AML-193 (cell line): ENCODE measurements around the gene PNPLA3.

ENCODE experiments used
- DNase-seq, 2 experiments: peaks; one replicate each; lab custom pipeline; 2025; lab: John Stamatoyannopoulos, UW

The PNPLA3 gene

GRCh38 chr22:43923631-43924464 is at the start of gene PNPLA3:
TSS of gene PNPLA3 (plus strand) at chr22:43923805. CDS start at chr22:43923912, 107 bp downstream.
- DNase-seq, result peak; percentile 41 to 56

GRCh38 chr22:43876866-43877509 is 46.6 kb upstream of the PNPLA3 start:
- DNase-seq, result no peak

- DNase-seq, result no peak
These were observed 45.4 kb upstream of the PNPLA3 start for GRCh38 chr22:43878079-43878795.

GRCh38 chr22:43878831-43879550 is 44.6 kb upstream of the PNPLA3 start:
- no peak for DNase-seq

- DNase-seq, result no peak
These were observed 43.6 kb upstream of the PNPLA3 start for GRCh38 chr22:43879901-43880540.

- no peak for DNase-seq
These were observed 43.0 kb upstream of the PNPLA3 start for GRCh38 chr22:43880541-43880991.

- no peak for DNase-seq
These were observed 42.2 kb upstream of the PNPLA3 start for GRCh38 chr22:43881091-43882061.

GRCh38 chr22:43882122-43882767 is 41.4 kb upstream of the PNPLA3 start:
- no peak for DNase-seq

- DNase-seq, result peak; percentile 49 to 66
These were observed 40.5 kb upstream of the PNPLA3 start for GRCh38 chr22:43883012-43883661.

- DNase-seq, result no peak
These were observed 39.7 kb upstream of the PNPLA3 start for GRCh38 chr22:43883719-43884415.

GRCh38 chr22:43884600-43885318 is 38.8 kb upstream of the PNPLA3 start:
- peak; percentile 1 to 14 for DNase-seq

- no peak for DNase-seq
These were observed 38.3 kb upstream of the PNPLA3 start for GRCh38 chr22:43885319-43885671.

- no peak for DNase-seq
These were observed 37.8 kb upstream of the PNPLA3 start for GRCh38 chr22:43885786-43886185.

- no peak for DNase-seq
These were observed 37.4 kb upstream of the PNPLA3 start for GRCh38 chr22:43886231-43886630.

GRCh38 chr22:43887391-43887790 is 36.2 kb upstream of the PNPLA3 start:
- DNase-seq, result no peak

- DNase-seq, result no peak
These were observed 34.9 kb upstream of the PNPLA3 start for GRCh38 chr22:43888740-43889139.

GRCh38 chr22:43889201-43889859 is 34.3 kb upstream of the PNPLA3 start:
- no peak for DNase-seq
